ENCODE measurements around the gene NUP58.
"Not testable (repeated sequence)": the region's sequence is repeated elsewhere in the genome, so short reads cannot be mapped to it uniquely, and the experiment has no call there.

Gene NUP58

DNA sequence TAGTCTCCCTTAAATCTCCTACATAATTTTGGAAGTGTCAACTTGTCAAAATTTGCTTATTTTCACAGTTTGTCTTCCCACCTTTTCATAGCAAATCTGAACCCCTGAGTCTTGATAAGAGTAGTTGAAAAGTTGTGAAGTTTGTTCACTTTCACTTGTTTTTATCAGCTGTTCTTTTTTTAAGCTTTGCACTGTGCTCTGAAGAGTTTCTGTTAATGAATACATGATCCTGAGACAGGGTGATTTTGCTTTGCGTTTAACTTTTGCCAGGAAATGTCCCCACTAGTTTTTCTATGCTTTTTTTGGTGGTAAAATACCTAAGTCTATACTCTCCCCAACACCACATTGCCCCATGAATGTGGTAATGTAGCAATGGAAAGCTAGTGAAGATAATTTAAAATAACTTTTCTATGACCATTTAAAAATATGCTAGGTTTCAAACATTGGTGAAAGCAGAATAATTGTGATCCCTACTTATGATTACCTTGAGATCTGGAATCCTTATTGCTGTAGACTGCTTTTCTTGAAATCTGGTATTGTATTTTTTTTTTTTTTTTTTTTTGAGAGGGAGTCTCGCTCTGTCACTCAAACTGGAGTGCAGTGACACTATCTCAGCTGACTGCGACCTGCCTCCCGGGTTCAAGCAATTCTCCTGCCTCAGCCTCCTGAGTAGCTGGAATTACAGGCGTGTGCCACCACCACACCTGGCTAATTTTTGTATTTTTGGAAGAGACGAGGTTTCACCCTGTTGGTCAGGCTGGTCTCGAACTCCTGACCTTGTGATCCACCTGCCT is 5.4 kb downstream of the NUP58 start:
- DNase-seq = no peak

DNA sequence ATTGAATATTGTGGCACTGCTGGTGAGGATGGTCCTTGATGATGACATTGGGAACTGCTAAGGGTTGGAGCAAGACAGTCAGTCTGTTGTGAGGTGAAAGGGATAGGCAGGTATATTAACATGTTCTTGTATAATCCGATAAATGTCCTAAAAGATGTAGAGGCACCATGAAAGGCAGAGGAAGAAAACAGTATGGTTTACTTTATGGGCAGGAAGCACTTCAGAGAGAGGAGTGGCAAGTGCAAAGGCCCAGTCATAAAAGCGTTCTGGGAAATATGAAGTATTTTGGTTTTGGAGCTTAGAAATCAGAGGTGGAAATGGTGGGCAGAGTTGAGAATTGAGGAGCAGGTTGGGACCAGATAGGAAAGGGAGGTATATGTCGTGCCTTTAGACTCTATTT is 9.5 kb downstream of the NUP58 start:
- DNase-seq = no peak

DNA sequence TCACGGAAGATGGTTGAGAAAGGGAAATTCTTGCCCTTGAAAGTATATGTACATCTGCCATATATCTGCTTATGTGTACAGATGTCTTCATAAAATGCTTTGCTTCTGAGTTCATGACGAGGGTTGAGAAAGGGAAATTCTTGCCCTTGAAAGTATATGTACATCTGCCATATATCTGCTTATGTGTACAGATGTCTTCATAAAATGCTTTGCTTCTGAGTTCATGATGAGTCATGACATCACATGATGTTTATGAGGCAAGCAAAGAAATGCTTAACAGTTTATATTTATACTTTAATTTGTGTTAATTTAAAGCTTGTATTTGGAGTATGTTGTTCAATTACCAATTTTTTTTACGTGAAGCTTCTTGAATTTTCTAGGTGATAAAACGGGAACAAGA is 17.5 kb downstream of the NUP58 start:
- DNase-seq = peak in 2 of 4 experiments; percentile 53 to 61

DNA sequence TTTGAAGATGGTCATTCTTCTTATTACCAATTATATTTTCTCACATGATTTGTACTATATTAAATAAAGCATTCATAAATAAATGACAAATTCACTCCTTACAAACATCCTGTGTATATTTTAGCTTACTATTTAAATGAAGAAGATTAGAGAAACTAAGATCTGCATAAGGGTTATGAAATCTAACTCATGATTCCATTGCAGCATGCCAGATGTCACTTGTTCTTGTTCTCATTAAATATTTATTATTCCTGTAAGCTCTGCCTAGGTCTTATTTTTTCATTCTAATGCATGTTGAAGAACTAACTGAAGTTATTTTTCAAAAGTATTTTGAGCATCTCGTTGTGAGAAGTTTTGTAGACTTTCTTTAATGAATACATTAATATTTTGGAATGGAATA is 18.3 kb downstream of the NUP58 start:
- peak in 3 of 4 experiments; percentile 24 to 57 (median 55) for DNase-seq

DNA sequence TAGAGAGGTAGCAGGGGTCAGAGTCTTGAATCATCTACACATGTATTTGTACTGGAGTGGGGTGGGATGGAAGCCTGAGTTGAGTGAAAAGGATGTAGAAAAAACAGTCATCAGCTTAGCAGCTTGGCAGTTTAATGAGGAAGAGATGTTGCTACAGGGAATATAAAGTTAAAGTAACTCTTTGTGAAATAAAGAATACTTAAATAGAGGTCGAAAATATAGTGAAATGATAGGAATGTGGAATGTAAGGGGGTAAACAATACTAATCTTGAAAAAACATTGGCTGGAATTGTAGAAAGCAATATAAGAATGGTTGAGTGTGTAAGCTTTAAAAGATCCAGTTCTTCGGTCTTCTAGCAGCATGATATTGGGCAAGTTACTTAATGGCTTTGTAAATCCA is 22.7 kb downstream of the NUP58 start:
- DNase-seq = no peak

DNA sequence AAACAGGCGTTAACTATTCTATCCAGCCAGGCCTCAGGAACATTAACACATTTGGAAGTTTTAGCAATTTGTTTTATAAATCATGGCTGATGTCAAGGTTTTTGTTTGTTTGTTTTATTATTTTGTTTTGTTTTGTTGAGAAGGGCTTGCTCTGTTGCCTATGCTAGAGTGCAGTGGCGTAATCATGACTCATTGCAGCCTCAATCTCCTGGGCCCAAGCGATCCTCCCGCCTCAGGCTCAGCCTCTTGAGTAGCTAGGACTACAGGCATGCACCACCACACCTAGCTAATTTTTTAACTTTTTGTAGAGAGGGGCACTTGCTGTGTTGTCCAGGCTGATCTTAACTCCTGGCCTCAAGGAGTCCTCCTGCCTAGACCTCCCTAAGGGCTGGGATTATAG is 28.3 kb downstream of the NUP58 start:
- DNase-seq = peak in 3 of 4 experiments; percentile 16 to 24 (median 22)

DNA sequence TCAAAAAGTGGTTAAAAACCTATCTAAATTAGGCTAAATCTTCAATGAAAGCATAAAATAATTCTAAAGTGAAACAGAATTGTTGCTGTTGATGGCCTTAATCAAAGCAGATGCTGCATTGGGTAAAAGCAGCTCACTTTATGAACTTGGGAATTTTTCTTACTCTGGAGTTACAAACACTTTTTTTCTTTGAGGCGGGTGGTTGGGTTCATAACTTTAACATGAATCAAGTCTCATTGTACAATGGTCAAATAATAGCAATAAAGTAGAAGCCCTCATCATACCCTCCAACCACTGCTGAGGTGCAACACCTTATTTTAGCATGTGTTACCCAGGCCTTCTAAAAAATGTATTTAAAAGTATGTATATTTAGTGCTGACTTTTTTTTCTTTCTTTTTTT is 29.1 kb downstream of the NUP58 start:
- DNase-seq = no peak

DNA sequence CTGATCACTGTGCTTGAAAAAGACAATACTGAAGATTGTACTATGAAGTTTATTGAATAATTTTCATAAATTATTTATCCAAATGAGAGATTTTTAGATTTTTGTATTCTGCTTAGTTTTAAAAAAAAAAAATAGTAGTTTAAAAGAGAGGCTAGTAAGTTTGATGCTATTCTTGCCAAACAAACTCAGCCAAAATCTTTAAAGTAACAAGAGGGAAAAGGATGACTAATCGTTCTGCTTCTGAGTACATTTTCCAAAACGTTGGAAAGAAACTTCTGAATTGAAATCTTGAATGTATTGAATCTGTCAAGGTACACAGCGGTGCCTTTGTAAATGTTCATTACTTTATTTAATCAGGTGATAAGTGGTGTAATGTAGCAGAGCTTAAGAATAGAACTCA is 34.4 kb downstream of the NUP58 start:
- no peak for DNase-seq

DNA sequence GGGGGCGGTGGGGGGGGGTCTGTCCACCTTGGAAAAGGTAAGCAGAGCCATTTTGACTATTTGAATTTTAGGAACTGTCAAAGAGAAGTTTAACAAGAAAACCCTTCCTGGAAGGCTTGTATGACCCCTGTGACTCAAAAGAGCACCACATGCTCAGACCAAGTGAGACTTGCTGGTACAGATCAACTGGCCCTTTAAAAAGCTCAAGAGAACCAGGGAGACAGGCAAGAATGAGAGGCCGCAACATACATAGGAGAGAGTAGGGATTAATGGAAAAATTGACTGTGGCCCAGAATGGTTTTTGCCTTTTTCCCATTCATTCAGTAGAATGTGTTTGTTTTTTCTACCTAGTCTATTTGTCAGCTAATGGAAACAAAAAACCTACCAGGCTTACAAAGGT is 44.2 kb downstream of the NUP58 start:
- no peak for DNase-seq

DNA sequence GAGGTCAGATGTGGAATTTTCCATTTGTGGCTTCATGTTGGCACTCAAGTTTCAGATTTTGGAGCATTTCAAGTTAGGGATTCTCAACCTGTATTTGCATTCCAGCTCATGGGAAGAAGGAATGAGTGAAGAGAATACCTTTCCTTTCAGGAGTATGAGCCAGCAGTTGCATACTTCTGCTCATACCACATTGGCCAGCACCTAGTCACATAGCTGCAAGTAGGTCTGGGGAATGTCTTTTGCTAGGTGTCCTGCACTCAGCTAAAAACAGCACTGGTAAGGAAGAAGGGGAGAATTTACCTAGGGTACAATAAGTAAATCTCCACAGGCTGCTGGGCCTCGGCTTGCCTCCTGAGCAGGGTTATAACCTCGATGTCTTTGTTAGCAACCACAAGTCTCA is 45.7 kb downstream of the NUP58 start:
- no peak for DNase-seq

DNA sequence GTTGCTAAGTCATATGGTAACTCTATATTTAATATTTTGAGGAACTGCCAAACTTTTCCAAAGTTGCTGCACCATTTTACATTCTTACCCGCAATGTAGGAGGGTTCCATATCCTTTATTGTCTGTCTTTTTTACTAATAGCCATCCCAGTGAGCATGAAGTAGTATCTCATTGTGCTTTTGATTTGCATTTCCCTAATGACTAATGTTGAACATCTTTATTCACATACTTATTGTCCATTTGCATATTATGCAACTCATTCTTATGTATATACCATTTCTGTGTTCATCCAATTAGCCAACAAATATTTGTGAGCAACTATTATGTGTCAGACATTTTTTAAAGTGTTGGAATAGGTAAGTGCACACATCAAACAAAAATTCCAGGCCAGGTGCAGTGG is 50.0 kb downstream of the NUP58 start:
- DNase-seq = no peak

DNA sequence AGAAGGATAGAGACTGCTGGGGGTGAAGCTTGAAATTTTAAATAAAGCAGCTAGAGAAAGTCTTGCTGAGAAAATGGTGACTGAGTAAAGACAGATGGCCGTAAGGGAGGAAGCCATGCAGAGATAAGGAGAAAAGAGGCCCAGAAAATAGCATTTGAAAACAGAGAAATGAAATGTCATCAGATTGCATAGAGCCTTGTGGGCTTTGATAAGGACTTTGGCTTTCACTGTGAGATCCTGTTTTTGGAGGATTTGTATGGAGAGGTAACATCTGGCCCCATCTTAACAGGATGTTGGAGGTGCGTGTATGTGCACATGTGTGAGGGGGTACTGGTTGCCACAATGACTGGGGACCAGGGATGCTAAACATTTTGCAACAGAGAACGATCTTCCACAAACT is 50.8 kb downstream of the NUP58 start:
- DNase-seq = no peak

DNA sequence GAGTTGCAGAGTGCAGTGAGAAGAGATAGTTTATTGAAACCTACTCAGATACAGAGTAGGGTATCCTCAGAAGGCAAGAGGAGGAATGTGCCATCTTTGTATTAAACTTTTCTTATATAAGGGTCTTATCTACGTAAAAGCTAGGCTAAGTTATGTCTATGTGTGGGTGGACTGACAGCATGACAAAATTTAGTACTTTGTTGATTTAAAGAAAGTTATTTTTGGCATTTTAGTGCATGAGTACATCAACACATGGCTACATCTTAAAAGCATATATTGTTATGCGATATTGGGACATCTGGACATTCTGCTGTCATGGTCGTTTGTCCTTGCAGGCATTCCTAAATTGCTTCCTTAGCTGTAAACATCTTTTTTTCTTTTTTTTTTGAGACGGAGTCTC is 51.4 kb downstream of the NUP58 start:
- no peak for DNase-seq

DNA sequence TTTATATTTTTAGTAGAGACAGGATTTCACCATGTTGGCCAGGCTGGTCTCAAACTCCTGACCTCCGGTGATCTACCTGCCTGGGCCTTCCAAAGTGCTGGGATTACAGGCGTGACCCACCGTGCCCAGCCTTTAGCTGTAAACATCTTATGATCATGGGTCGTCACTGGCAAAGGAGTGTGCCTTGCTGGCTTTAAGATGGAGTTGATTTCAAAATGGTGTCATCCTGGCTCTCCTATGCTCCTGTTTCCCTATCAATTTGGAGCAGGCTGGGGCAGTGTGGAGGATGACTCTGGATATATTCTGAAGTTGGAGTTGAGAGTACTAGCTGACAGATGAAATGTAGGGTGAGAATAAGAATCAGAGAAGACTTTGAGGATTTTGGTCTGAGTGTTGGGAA is 51.9 kb downstream of the NUP58 start:
- DNase-seq = no peak

DNA sequence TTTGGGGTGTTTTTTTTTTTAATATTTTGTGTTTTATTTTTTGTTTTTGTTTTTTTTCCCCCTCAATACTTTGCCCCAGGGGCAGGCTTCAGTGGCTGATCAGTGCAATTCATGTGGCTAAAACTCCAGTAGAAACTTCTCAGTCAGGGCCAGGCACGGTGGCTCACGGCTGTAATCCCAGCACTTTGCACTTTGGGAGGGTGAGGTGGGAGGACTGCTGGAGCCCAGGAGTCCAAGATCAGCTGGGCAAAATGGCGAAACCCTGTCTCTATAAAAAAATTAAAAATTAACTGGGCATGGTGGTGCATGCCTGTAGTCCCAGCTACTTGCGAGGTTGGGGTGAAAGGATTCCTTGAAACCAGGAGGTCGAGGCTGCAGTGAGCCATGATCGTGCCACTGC is 53.0 kb downstream of the NUP58 start:
- DNase-seq = no peak

DNA sequence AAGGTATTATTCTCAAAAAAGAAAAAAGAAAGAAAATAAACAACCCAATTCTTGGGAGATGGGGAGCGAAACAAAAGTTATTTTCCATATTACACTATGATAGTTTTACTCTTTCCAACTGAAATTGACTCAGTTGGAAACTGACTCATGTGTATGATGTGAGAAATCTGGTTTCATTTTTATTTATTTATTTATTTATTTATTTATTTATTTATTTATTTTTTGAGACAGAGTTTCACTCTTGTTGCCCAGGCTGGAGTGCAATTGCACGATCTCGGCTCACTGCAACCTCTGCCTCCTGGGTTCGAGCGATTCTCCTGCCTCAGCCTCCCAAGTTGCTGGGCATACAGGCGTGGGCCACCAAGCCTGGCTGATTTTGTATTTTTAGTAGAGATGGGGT is 59.0 kb downstream of the NUP58 start:
- DNase-seq = not testable (repeated sequence)

DNA sequence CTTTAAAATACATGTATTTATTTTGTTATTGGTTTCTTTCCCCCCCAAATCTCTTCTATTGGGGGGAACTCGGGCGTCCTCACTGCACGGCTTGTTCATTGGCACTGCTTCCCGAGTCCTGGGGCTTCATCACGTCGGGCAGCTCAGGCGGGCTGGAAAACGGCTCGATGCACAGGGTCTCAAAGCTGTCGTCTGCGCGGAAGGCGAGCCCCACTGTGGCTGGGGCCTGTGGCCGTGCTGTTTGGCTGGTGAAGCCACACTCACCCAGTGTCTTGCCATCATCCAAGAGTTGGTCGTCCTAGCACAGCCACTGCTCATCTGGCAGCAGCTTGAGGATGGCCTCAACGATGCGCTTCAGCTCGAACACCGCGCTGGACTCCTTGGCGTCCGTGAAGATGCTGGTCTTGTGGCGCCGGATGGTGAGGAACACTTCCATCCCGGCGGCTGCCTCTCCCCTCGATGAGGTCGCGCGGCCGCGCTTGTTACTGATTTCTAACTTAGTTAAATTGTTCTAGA is 64.4 kb downstream of the NUP58 start:
- DNase-seq = no peak

DNA sequence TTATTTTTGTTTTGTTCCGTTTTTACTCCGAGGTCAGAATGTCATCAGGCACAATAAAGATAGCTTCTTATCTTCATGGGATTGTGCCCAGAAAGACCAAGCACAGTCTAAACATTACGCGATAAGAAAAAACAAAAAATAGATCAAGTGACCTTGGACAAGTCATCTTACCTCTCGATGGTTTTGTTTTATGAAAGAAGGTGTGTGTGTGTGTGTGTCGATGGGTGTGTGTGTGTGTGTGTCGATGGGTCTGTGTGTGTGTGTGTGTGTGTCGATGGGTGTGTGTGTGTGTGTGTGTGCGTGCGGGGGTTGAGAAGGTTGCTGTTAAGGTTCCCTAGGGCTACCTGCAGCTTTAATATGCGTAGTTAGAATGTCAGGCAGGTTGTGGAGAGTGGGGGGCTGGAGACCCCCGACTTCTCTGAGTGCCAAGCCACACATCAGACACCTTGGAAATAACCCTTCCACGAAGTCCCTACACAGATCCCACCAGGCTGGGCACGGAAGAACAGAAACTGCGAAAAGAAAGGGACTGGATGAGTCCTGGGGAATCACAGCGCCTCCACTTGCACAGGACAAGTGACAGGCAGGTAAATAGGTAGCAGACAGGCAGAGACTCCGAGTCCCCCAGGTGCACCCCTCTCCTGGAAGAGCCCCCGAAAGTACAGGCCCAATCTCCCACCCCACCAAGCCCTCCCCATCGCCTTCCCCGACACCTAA is 69.9 kb downstream of the NUP58 start:
- DNase-seq = no peak

DNA sequence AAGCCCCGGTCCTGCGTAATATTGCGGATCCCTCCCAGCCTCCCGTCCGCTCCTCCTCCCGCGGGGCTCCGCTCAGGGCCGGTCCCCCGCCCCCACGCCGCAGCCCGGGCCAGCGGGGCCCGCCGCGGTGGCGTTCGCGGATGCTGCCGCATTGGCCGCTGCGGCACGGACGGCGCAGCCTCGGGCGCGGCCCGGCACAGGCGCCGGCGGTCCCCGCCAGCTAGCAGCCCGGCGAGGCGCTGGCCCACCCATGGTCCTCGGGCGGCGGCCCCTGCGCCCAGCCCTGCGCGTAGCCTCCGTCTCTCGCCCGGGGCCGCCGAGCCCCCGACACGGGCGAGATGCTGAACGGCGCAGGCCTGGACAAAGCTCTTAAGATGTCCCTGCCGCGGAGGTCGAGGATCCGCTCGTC is 70.5 kb downstream of the NUP58 start, which contains the start of gene ATP8A2:
Gene ATP8A2, plus strand, starts transcription at position 100 of the 409 bp plus-strand sequence. Its CDS starts 239 bp downstream, at position 339.
- peak in 1 of 4 experiments; percentile 10 for DNase-seq

DNA sequence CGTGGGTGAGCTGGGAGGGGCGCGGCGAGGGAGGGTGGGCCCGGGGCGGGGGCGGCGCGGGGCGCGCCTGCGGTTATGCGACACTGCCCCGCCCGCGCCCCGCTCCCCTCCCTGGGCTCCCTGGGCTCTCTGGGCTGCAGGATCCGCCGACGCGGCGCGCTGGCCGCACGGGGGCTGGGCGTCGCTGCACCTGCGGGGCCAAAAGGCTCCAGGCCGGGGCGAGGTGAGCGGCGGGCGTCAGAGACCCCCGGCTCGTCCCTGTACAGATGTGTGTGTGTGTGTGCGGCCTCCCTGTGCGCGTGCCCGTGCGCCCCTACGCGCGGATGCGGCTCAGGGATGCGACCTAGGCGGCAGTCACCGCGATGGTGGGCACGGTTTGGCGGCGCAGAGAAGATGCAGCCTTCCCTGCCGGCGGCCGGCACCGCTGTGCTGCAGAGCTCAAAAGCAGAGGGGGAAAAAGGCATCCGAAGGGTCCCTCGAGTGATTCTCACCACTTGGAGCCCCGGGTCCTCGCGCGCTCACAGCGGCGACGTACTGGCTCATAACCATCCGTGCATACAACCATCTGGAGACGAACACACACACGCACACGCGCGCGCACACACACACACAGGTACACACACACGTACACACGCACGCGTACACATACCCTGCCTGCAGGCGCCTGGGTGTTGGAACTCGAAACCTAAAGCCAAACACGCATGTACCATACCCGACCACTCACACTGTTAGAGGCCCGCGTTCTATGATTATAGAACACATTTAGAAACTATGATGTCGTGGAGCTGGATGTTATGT is 71.1 kb downstream of the NUP58 start:
- DNase-seq = peak in 1 of 4 experiments; percentile 4

DNA sequence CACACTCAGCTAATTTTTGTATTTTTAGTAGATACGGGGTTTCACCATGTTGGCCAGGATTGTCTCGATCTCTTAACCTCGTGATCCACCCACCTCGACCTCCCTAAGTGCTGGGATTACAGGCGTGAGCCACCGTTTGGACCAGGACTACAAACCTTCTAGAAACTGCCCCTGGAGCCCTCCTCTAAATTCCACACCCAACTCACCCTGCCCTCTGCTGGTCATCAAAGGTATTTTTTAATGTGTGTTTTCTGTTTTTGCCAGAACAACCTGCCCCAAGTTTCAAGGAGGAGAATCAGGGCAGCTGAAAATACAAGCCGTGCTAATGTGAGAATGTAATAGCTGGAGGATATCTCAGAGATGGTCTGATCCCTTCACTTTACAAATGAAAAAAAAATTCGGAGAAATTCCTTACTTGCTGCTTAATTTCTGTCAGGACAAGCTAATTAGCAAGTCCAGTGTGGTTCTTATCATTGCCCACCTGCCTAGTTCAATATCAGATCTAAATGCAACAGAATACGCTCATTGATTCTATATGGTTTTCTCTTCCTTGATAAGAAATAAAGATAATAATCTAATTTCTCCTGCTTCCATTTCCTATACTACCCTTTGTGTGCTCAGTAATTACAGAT is 74.4 kb downstream of the NUP58 start:
- DNase-seq = peak; percentile 53 to 67 (median 54)

DNA sequence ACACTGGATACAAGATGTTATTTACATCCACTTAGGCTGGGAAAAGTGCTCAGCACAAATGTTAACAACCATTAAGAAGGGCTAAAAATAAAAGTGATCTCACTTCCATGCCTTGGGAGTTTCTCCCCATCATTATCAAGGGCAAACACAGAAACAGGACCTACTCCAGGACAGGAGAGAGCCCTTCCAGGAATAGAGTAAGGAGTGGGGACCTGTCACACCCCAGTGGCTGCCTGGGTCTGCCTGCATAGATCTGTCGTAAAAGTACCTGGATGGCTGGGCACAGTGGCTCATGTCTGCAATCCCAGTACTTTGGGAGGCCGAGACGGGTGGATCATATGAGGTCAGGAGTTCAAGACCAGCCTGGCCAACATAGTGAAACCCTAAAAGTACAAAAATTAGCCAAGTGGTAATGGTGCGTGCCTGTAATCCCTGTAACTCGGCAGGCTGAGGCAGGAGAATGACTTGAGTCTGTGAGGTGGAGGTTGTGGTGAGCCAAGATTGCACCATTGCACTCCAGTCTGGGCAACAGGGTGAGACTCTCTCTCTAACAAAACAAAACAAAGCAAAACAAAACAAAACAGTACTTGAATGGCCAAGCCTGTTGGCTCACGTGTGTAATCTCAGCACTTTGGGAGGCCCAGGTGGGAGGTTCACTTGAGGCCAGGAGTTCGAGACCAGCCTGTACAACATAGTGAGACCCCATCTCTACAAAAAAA is 76.0 kb downstream of the NUP58 start:
- no peak for DNase-seq

Data from suppressor macrophage (primary cell).